A549 (cell line): ENCODE measurements around the gene ANO3. TPM values are rescaled to one million over a fixed set of nuclear protein-coding genes. Genes with fewer than 3 reads are reported as not detected.

ENCODE experiments used
- ATAC-seq, 2 experiments: fragments of 200-7000 bp in 1 of 2; fragments of >200 bp in 1 of 2; cut with Nextera tagmentation in 1 of 2; cut with Tn5 transposase in 1 of 2; 3 replicates each; pipeline versions ENCODE4 v1.8.0 to v1.9.1; 2018 to 2020; ENCODE audit warnings: mild to moderate bottlenecking in 1 of 2, moderate library complexity in 1 of 2
- CTCF ChIA-PET: fragments of 300-600 bp; sonication (Branson Sonifier 250); formaldehyde crosslinking; extraction: SDS; loops from one replicate; lab custom pipeline; 2021; ENCODE audit warnings: antibody characterized with exemption, inconsistent platforms; lab: Yijun Ruan, JAX
- POLR2A ChIA-PET: fragments of 350-600 bp; formaldehyde crosslinking; extraction: SDS; loops from one replicate; lab custom pipeline; 2021; ENCODE audit warnings: antibody characterized with exemption, inconsistent platforms; lab: Yijun Ruan, JAX
- DNase-seq, 2 experiments: peaks; one replicate each; pipeline versions ENCODE4 v3.0.0 to v3.0.0-alpha.2; 2011 to 2016; ENCODE audit warnings: low read depth in 1 of 2, low spot score in 1 of 2
- FAIRE-seq: peaks from 2 replicates; lab custom pipeline; 2011; peaks lifted over from hg19 to GRCh38; lab: Jason Lieb, UNC
- H3K27ac ChIP-seq, 2 experiments: fragments of >200 bp; sonication (Bioruptor Twin); formaldehyde crosslinking; 3 replicates each; pipeline ENCODE4 v1.5.1; 2016 to 2017
- H3K4me1 ChIP-seq: fragments of >200 bp; sonication (Bioruptor Twin); formaldehyde crosslinking; 3 replicates; pipeline ENCODE4 v1.6.1; 2016
- H3K4me2 ChIP-seq: fragments of >200 bp; sonication (Bioruptor Twin); formaldehyde crosslinking; 3 replicates; pipeline ENCODE4 v1.6.1; 2016
- H3K4me3 ChIP-seq: fragments of >200 bp; sonication (Bioruptor Twin); formaldehyde crosslinking; 3 replicates; pipeline ENCODE4 v1.5.1; 2016
- H3K9me3 ChIP-seq: fragments of >200 bp; sonication (Bioruptor Twin); formaldehyde crosslinking; 3 replicates; pipeline ENCODE4 v1.6.1; 2016
- CBX8 ChIP-seq: fragments of 200-600 bp; sonication (generic); IDR thresholded peaks from 2 replicates; pipeline ENCODE4 v1.6.1; 2016
- CTCF ChIP-seq: fragments of >200 bp; sonication (Bioruptor Twin); formaldehyde crosslinking; IDR thresholded peaks from 3 replicates; pipeline ENCODE4 v1.5.1; 2016
- EHMT2 ChIP-seq: fragments of 200-600 bp; sonication (generic); IDR thresholded peaks from 2 replicates; pipeline ENCODE4 v1.6.1; 2016; ENCODE audit warnings: antibody characterized with exemption, low read depth, mild to moderate bottlenecking, moderate library complexity
- ESRRA ChIP-seq: fragments of 150-350 bp; IDR thresholded peaks from 2 replicates; pipeline ENCODE4 v1.6.1; 2014; ENCODE audit warnings: mild to moderate bottlenecking, low read length, borderline replicate concordance
- FOSB ChIP-seq: fragments of 250-450 bp; sonication (Bioruptor Pico); IDR thresholded peaks from 2 replicates; pipeline ENCODE4 v1.5.0; 2020; ENCODE audit warnings: mild to moderate bottlenecking, moderate library complexity
- FOXS1 ChIP-seq: fragments of 250-450 bp; sonication (Bioruptor Pico); IDR thresholded peaks from 2 replicates; pipeline ENCODE4 v1.5.0; 2020; ENCODE audit warnings: mild to moderate bottlenecking, moderate library complexity
- GATA3 ChIP-seq: IDR thresholded peaks from 2 replicates; pipeline ENCODE4 v1.6.1; 2012; ENCODE audit warnings: borderline replicate concordance
- JUN ChIP-seq, 2 experiments: fragments of >200 bp; sonication (Bioruptor Twin); formaldehyde crosslinking; IDR thresholded peaks; 2 replicates in 1 of 2; 3 replicates in 1 of 2; pipeline ENCODE4 v1.6.1; 2016 to 2017
- JUNB ChIP-seq: fragments of >200 bp; sonication (Bioruptor Twin); formaldehyde crosslinking; IDR thresholded peaks from 2 replicates; pipeline ENCODE4 v1.6.1; 2016
- MAFK ChIP-seq: fragments of 450-650 bp; IDR thresholded peaks from 2 replicates; pipeline ENCODE4 v1.6.1; 2014; ENCODE audit not compliant: partially characterized antibody
- NR3C1 ChIP-seq: fragments of >200 bp; sonication (Bioruptor Twin); formaldehyde crosslinking; IDR thresholded peaks from 3 replicates; pipeline ENCODE4 v1.6.1; 2017
- PBX3 ChIP-seq: IDR thresholded peaks from 2 replicates; pipeline ENCODE4 v1.6.1; 2012
- RAD21 ChIP-seq, 2 experiments: fragments of >200 bp in 1 of 2; sonication (Bioruptor Twin) in 1 of 2; formaldehyde crosslinking in 1 of 2; IDR thresholded peaks in 1 of 2; conservative IDR thresholded peaks in 1 of 2; 2 replicates in 1 of 2; 3 replicates in 1 of 2; pipeline ENCODE4 v1.6.1; 2012 to 2018; ENCODE audit warnings: inconsistent platforms in 1 of 2
- RNF2 ChIP-seq: fragments of 200-600 bp; sonication (generic); IDR thresholded peaks from 2 replicates; pipeline ENCODE4 v1.6.1; 2016; ENCODE audit warnings: low read depth, mild to moderate bottlenecking, antibody characterized with exemption, moderate library complexity, borderline replicate concordance
- SMC3 ChIP-seq: fragments of >200 bp; sonication (Bioruptor Twin); formaldehyde crosslinking; IDR thresholded peaks from 3 replicates; pipeline ENCODE4 v1.6.1; 2018; ENCODE audit warnings: inconsistent platforms
- TP53 ChIP-seq: fragments of 250-450 bp; sonication (Bioruptor Pico); IDR thresholded peaks from 2 replicates; pipeline ENCODE4 v1.5.0; 2021; ENCODE audit warnings: mild to moderate bottlenecking, moderate library complexity
- USF2 ChIP-seq: fragments of 450-650 bp; IDR thresholded peaks from 2 replicates; pipeline ENCODE4 v1.6.1; 2014; ENCODE audit warnings: antibody characterized with exemption
- ZC3H11A ChIP-seq: fragments of 450-650 bp; IDR thresholded peaks from 2 replicates; pipeline ENCODE4 v1.6.1; 2014; ENCODE audit warnings: antibody characterized with exemption, mild to moderate bottlenecking
- ZNF302 ChIP-seq: fragments of 250-450 bp; sonication (Bioruptor Pico); IDR thresholded peaks from 2 replicates; pipeline ENCODE4 v1.9.0; 2021; ENCODE audit warnings: inconsistent platforms, mild to moderate bottlenecking, moderate library complexity
- WGBS: methylation state at CpG from one replicate; pipeline ENCODE4 v1.1.6; 2017; ENCODE audit errors: missing lambda C conversion rate; 5-methylcytosine and 5-hydroxymethylcytosine counted together
- polyA minus RNA-seq: library from RNA; depleted of rRNA, polyadenylated mRNA; stranded (reverse); fragments of >200 nt; gene quantifications from 2 replicates; pipeline ENCODE4 v1.2.3, GENCODE V29; 2011; rRNA and poly(A)+ RNA removed
- polyA plus RNA-seq, 4 experiments: library from polyadenylated mRNA; depleted of rRNA in 3 of 4; stranded (reverse); fragments of >200 nt; fragmentation: RNase III in 1 of 4; extraction: RNeasy Plus Mini Kit Qiagen cat#74134 plus additional on column Dnase treatment in 1 of 4; gene quantifications; 2 replicates in 3 of 4; 3 replicates in 1 of 4; pipeline ENCODE4 v1.2.3, GENCODE V29; 2011 to 2017
- TF ChIP-seq, protein P1 (sequence below): IDR thresholded peaks from 2 replicates; pipeline ENCODE4 v1.6.1; 2012

Gene ANO3
- not detected in 2 replicates for polyA plus RNA-seq (2011; rRNA removed)
- polyA plus RNA-seq (2012; cell fraction: cytosol; rRNA removed) = not detected in 2 replicates
- not detected in 2 replicates for polyA plus RNA-seq (2012; cell fraction: nucleus; rRNA removed)
- not detected in 3 replicates for polyA plus RNA-seq (2017; fragmentation: RNase III; extraction: RNeasy Plus Mini Kit Qiagen cat#74134 plus additional on column Dnase treatment)
- polyA minus RNA-seq = not detected in 2 replicates

- peak; percentile 97 to 100 for ATAC-seq
Measured at GRCh38 chr11:26331911-26332571, at the start of gene ANO3. ANO3 (plus strand) TSS chr11:26332130; CDS start chr11:26332276, 146 bp downstream.

DNA sequence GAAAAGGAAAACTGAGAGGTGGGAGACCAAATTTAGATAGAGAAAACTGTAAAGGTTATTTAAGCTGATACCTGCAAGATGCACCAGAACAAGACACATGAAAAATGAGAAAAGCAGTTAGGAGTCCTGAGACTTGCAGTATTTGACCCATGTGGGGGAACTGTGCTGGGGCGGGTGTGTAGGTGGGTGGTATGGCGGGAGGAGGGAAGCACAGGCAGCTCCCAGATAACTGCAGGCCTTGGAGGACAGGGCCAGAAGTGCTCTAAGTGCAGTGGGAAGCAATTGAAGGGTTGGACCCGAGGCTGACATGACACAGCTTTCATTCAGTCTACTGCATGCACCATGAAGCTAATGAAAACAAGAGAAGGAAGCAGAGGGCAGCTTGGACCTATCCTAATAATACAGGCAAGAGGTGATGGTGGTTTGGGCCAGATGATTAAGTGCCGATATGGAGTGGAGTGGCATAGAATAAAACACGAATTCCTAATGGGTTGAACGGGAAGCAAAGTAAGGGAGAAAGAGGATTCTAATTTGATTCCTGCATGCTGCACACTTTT lies 48.0 kb upstream of the ANO3 start:
- FAIRE-seq = no peak
- POLR2A ChIA-PET = no interaction called here
- H3K4me1 ChIP-seq = 0 out of 3 replicates have a peak, but pooled peaks cover 3% of the 10 kb centered on the region
- no peaks in the 10 kb centered on the region for H3K9me3 ChIP-seq
- ATAC-seq = peak; percentile 57 to 60; a peak in 5 of 6 replicates
- peak overlapping the region; percentile 77 for H3K4me2 ChIP-seq
- no peak for DNase-seq
- H3K4me3 ChIP-seq = peak overlapping the region; percentile 51
- WGBS = 41% methylated on average over 6 of the region's 6 CpGs
- CTCF ChIA-PET = interaction anchor here (0.6 to 2.4 kb wide), 11 partner anchors 9 to 1202 kb away, joined by 3 to 16 read pairs (median 4); no protein-coding TSS in a partner anchor
- no peak overlapping the region; a peak in 1 of 6 replicates for H3K27ac ChIP-seq
- TF ChIP-seq FOSB (CRISPR knock-in tag) (no peak), FOXS1 (no peak), EHMT2 (no peak), USF2 (no peak), CBX8 (no peak), RNF2 (no peak), PBX3 (no peak)

More at GRCh38 chr11:26331911-26332571, at the start of gene ANO3:
- TF ChIP-seq CTCF = peak; percentile 42
- TF ChIP-seq, protein P1, sequence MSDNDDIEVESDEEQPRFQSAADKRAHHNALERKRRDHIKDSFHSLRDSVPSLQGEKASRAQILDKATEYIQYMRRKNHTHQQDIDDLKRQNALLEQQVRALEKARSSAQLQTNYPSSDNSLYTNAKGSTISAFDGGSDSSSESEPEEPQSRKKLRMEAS = no peak
- no peak for TF ChIP-seq NR3C1
- TF ChIP-seq ZNF302 (CRISPR knock-in tag) = no peak
- TF ChIP-seq RAD21 (conservative IDR thresholded peaks at IDR 0.05 in 1 of 2, IDR thresholded peaks at IDR 0.05 in 1 of 2) = peak; percentile 44 to 52; a peak in 4 of 5 replicates
- TF ChIP-seq GATA3 = no peak
- peak; percentile 58 for TF ChIP-seq SMC3
- TF ChIP-seq ZC3H11A = no peak
- TF ChIP-seq TP53 (CRISPR knock-in tag) = no peak
- DNase-seq (peak; percentile 70 to 74), FAIRE-seq (no peak)
- Histone ChIP-seq H3K4me2 (peak within 1 kb of the TSS; percentile 74), H3K4me3 (peak within 1 kb of the TSS; percentile 28; the same call in 2 of the 3 replicates), H3K9me3 (no peaks in the 10 kb centered on the region), H3K27ac (no peak within 1 kb of the TSS), H3K4me1 (no peaks in the 10 kb centered on the region)
- POLR2A ChIA-PET = no interaction called here
- CTCF ChIA-PET = interaction anchor here (0.6 to 1.3 kb wide), 4 partner anchors 10 to 283 kb away, joined by 3 to 5 read pairs (median 3); no protein-coding TSS in a partner anchor
- 4% methylated on average over 26 of the region's 36 CpGs for WGBS

GRCh38 chr11:26285608-26286007 lies 46.3 kb upstream of the ANO3 start:
- 0 out of 3 replicates have a peak, but pooled peaks cover 3% of the 10 kb centered on the region for H3K4me1 ChIP-seq
- FAIRE-seq (no peak), DNase-seq (no peak), ATAC-seq (no peak)
- TF ChIP-seq ESRRA = no peak
- TF ChIP-seq JUN (IDR thresholded peaks at IDR 0.05) = no peak
- TF ChIP-seq TP53 (CRISPR knock-in tag) = no peak
- TF ChIP-seq EHMT2 = no peak
- no peak for TF ChIP-seq JUNB
- peak; percentile 75 for TF ChIP-seq MAFK
- no peak overlapping the region for H3K4me3 ChIP-seq
- no peak overlapping the region for H3K4me2 ChIP-seq
- POLR2A ChIA-PET = no interaction called here
- H3K9me3 ChIP-seq = no peaks in the 10 kb centered on the region
- H3K27ac ChIP-seq = no peak overlapping the region
- WGBS = 8% methylated on average over 3 of the region's 3 CpGs
- CTCF ChIA-PET = interaction anchor here (1.4 kb wide), 1 partner anchor 876 kb away, joined by 3 read pairs; no protein-coding TSS in a partner anchor
